ENCODE measurements around the gene PPP6R2. TPM values are rescaled to one million over a fixed set of nuclear protein-coding genes. Genes with fewer than 3 reads are reported as not detected.

Gene PPP6R2
- polyA plus RNA-seq, 6 donors from 2014 or later, result 11.9 to 28.1 (median 16.2) TPM

GRCh38 chr22:50481045-50481439, 137.9 kb downstream of the PPP6R2 start:
- DNase-seq (no peak), ATAC-seq (ENCODE audit: low read depth in 2 of 2) (no peak)
- peaks cover 0 to 31% (median 6%) of the 10 kb centered on the region in 3 donors for H3K27me3 Mint-ChIP-seq
- no peak overlapping the region for H3K27ac Mint-ChIP-seq
- H3K4me3 Mint-ChIP-seq, result peak overlapping the region; percentile 72 to 87 (median 78)
- H3K36me3 Mint-ChIP-seq, result no peaks in the 10 kb centered on the region
- H3K4me1 Mint-ChIP-seq, result peaks cover 11 to 23% (median 22%) of the 10 kb centered on the region in 3 donors
- no peaks in the 10 kb centered on the region for H3K9me3 Mint-ChIP-seq

DNA sequence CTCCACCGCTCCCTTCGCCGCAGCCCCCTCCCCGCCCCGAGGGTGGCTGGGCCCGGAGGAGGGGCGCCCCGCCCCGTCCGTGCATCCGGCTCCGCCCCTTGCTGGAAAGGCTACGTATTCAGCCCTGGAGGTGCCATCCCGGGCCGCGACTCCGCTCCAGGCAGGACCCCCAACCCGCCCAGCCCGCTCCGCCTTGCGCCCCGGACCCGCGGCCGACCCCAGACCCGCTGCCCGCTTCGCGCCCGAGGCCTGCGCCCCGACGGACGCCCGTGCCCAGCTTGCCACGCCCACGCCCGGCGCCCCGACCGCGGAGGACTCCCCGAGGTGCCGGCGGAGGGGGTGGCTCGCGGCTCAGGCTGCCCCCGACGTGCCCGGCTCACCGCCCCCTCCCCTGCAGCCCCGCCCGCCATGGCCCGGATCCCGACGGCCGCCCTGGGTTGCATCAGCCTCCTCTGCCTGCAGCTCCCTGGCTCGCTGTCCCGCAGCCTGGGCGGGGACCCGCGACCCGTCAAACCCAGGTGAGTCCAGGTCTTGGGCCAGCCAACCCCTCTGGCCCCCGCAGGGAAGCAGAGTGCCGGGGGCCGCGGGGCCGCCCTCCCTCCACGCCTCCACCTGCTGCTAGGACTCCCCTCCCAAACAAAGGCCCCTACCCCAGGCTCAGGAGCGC, 138.4 kb downstream of the PPP6R2 start, which contains the start of gene ADM2:
Gene ADM2, plus strand, starts transcription at position 104 of the 667 bp plus-strand sequence. Its CDS starts 305 bp downstream, at position 409.
- DNase-seq (peak; percentile 53), ATAC-seq (ENCODE audit: low read depth in 2 of 2) (peak; percentile 82 to 85)
- Mint-ChIP-seq H3K36me3 (no peaks in the 10 kb centered on the region), H3K27ac (peak within 1 kb of the TSS in 1 of 6 donors; percentile 87), H3K27me3 (peaks cover 0 to 32% (median 6%) of the 10 kb centered on the region in 3 donors), H3K9me3 (no peaks in the 10 kb centered on the region), H3K4me1 (peaks cover 11 to 22% (median 21%) of the 10 kb centered on the region in 3 donors), H3K4me3 (peak within 1 kb of the TSS; percentile 75 to 88 (median 82))

DNA sequence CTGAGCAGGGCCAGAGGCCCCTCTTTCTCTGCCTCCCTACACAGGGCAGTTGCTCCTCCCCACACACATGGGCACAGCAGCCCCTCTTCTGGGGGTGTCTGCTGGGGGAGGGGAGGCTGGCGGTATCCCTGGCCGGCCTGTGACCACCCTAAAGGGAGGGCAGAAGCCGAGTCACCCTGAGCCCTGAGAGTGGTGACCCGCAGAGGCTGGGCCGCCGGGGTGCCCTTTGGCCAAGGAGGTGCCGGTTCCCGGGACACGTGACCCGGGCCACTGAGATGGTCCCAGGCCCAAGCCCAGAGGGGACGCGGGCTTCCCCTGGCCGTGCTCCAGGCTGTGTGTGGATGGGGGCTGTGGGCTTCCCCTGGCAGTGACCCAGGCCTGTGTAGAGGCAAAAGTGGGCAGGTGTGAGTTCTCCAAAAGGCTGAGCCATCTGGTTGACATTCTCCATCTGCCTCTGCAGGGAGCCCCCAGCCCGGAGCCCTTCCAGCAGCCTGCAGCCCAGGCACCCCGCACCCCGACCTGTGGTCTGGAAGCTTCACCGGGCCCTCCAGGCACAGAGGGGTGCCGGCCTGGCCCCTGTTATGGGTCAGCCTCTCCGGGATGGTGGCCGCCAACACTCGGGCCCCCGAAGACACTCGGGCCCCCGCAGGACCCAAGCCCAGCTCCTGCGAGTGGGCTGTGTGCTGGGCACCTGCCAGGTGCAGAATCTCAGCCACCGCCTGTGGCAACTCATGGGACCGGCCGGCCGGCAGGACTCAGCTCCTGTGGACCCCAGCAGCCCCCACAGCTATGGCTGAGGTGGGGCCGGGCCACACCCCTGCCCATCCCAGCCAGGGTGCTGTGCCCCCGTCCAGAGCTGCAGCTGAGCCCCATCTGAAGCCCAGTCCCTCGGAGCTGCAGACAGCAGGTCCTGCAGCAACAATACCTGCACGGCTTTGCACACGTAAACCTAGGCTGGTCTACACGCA, 139.3 kb downstream of the PPP6R2 start:
- no peaks in the 10 kb centered on the region for H3K9me3 Mint-ChIP-seq
- H3K36me3 Mint-ChIP-seq, result no peaks in the 10 kb centered on the region
- no peak overlapping the region for H3K27ac Mint-ChIP-seq
- DNase-seq (no peak), ATAC-seq (ENCODE audit: low read depth in 2 of 2) (no peak)
- H3K4me3 Mint-ChIP-seq, result peak overlapping the region; percentile 38 to 88 (median 78)
- H3K4me1 Mint-ChIP-seq, result peaks cover 7 to 16% (median 15%) of the 10 kb centered on the region in 3 donors
- H3K27me3 Mint-ChIP-seq, result peaks cover 0 to 32% (median 6%) of the 10 kb centered on the region in 3 donors

GRCh38 chr22:50483106-50483505, 140.0 kb downstream of the PPP6R2 start:
- Mint-ChIP-seq H3K4me3 (peak overlapping the region in 3 of 8 donors; percentile 34 to 65 (median 48)), H3K4me1 (peaks cover 7 to 16% (median 15%) of the 10 kb centered on the region in 3 donors)
- no peak for DNase-seq

DNA sequence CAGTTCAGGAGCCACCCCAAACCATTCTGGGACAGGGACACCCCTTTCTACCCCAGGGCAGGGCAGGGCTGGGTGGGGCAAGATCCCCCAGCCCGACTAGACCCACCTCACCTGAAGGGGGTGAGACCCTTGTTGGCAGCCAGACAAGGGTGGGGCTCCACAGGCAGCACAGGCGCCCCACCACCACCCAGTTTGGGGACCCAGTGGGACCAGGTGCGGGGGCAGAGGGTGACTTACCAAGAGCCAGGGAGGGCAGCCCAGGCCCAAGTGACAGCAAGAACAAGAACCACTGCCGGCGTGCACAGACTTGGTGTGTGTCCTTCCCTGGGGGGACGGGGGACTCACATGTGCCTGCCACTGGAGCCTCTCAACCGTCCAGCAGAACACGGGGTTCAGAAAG, 140.4 kb downstream of the PPP6R2 start:
- Mint-ChIP-seq H3K4me1 (peaks cover 7 to 16% (median 15%) of the 10 kb centered on the region in 3 donors), H3K27ac (peak overlapping the region in 1 of 6 donors; percentile 33), H3K9me3 (no peaks in the 10 kb centered on the region), H3K4me3 (peak overlapping the region in 2 of 8 donors; percentile 18 to 65), H3K27me3 (peaks cover 0 to 32% (median 6%) of the 10 kb centered on the region in 3 donors), H3K36me3 (no peaks in the 10 kb centered on the region)
- DNase-seq, result no peak
- no peak for ATAC-seq (ENCODE audit: low read depth in 2 of 2)

More at GRCh38 chr22:50483106-50483505, 140.0 kb downstream of the PPP6R2 start:
- Mint-ChIP-seq H3K27me3 (peaks cover 0 to 32% (median 6%) of the 10 kb centered on the region in 3 donors), H3K36me3 (no peaks in the 10 kb centered on the region), H3K9me3 (no peaks in the 10 kb centered on the region), H3K27ac (no peak overlapping the region)
- no peak for ATAC-seq (ENCODE audit: low read depth in 2 of 2)

DNA sequence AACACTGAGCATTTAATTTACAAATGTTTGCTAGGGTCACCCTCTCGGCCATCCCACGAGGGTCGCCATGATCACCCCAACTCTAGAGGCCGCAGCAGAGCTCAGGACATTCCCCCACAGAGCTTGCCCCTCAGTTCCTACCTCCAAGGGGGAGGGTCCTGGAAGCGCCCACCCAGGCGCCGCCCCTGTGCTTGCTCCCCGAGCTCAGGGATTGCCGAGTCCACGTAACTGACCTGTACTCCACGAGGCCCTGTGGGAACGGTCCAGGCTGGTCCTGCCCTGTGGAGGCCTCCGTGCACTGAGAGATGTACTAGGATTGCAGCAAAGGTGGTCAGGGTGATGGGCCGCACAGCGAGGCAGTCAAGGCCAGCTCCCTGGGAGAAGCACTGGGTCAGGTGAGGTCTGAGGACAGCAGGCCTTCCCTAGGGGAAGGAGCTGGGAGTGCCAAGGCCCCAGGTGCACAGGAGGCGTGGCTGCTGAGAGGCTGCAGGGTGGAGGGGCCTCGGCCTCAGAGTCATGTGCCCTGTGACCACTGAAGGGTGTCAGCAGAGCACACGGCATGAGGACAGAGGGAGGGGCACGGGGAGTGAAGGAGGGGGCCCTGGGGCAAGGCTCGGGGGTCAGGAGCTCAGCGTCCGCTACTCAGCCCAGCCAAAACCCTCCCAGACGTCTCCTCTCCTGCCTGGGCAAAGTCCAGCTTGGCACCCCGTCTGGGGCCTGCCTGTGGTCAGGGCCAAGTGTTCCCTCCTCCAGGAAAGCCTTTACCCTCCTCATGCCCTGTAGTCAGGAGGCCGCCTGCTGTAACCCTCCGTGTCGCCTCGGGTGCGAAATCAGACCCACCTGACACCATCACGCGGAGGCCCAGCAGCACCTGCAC, 141.1 kb downstream of the PPP6R2 start:
- H3K36me3 Mint-ChIP-seq, result no peaks in the 10 kb centered on the region
- H3K27me3 Mint-ChIP-seq, result peaks cover 0 to 32% (median 6%) of the 10 kb centered on the region in 3 donors
- DNase-seq (no peak), ATAC-seq (ENCODE audit: low read depth in 2 of 2) (peak in 1 of 2 donors; percentile 15)
- peak overlapping the region in 3 of 8 donors; percentile 18 to 50 (median 40) for H3K4me3 Mint-ChIP-seq
- H3K4me1 Mint-ChIP-seq, result peaks cover 7 to 16% (median 15%) of the 10 kb centered on the region in 3 donors
- H3K9me3 Mint-ChIP-seq, result no peaks in the 10 kb centered on the region
- peak overlapping the region in 1 of 6 donors; percentile 33 for H3K27ac Mint-ChIP-seq

DNA sequence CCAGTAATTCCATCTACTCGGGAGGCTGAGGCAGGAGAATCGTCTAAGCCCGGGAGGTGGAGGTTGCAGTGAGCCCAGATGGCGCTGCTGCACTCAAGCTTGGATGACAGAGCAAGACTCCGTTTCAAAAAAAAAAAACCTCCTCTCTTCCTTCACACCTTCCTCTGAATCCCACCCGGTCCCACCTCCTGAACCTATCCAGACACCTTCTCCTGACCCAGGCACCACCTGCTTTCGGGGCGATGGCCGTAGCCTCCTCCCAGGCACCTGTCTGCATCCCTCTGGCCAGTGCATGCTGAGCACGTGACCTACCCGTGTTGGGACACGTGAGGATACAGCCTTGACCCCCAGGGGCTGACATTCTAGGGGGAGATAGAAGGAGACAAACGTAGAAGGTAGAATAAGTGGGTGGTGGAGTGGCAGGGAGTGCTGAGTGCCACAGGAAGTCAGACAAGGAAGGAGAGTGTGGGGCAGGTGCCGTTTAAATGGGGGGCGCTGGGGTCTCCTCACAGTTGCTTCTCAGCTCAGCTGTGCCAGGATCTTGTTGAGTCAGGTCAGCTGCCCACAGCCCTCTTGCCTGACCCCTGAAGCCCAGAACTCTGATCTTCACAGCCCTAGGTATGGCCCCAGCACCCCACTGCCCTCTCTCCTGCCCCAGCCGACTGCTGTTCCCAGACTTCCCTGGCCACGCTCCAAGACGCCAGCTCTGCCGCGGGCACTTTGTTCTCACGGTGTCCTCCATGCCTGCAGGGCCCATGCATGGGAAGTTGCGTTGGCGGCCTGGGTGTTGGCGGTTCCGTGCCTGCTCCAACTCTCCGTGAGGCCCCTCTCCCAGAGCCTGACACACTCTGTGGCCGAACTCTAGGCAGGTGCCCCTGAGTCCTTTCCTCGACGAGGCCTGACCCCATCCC, 142.3 kb downstream of the PPP6R2 start:
- peaks cover 0 to 22% (median 0%) of the 10 kb centered on the region in 3 donors for H3K27me3 Mint-ChIP-seq
- ATAC-seq (ENCODE audit: low read depth in 2 of 2) (no peak), DNase-seq (no peak)
- H3K36me3 Mint-ChIP-seq, result no peaks in the 10 kb centered on the region
- no peaks in the 10 kb centered on the region for H3K9me3 Mint-ChIP-seq
- peaks cover 4 to 9% (median 6%) of the 10 kb centered on the region in 3 donors for H3K4me1 Mint-ChIP-seq
- peak overlapping the region in 2 of 8 donors; percentile 1 to 76 for H3K4me3 Mint-ChIP-seq
- H3K27ac Mint-ChIP-seq, result peak overlapping the region in 3 of 6 donors; percentile 65 to 70 (median 69)

DNA sequence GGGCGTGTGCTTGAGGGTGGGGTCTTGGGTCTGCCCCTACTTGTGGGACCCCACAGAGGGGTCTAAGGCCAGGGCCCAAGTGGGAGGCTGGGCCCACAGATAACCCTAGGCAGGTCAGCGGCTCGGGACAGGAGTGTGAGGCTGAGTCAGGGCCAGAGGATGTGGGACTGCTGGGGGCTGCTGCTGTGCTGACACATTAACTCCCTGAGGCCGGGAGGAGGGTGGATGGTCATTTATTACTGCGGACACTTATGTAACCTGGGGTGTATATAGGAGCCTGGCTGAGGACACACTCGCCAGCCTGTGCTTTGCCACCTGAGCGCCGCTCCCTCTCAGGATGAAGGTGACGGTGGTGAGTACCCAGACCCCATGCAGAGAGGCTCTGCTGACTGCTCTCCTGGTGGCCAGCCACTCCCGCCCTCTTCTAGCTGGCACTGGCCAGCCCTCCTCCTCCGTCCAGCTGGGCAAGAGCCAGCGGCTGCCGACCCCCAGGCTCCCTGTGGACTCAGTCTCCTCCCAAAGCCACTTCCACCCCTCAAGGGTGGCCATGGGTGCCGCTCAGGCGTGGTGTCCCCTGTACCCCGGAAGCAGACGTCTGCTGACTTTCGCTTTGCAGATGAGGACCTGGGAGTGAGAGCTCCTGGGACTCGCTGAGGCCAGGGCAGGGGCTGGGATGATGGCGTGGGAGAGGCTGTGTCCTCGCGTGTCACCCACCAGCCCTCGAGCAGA, 143.6 kb downstream of the PPP6R2 start, which contains the start of gene MIOX:
Gene MIOX, plus strand, starts transcription at position 299 of the 729 bp plus-strand sequence. Its CDS starts 39 bp downstream, at position 338.
- no peak for ATAC-seq (ENCODE audit: low read depth in 2 of 2)
- peak within 1 kb of the TSS in 2 of 8 donors; percentile 22 to 42 for H3K4me3 Mint-ChIP-seq

GRCh38 chr22:50487290-50488005, 144.3 kb downstream of the PPP6R2 start:
- Mint-ChIP-seq H3K27ac (peak overlapping the region in 2 of 6 donors; percentile 2 to 24), H3K4me3 (no peak overlapping the region), H3K36me3 (no peaks in the 10 kb centered on the region), H3K27me3 (peaks cover 0 to 22% (median 5%) of the 10 kb centered on the region in 3 donors), H3K4me1 (peaks cover 11 to 17% (median 14%) of the 10 kb centered on the region in 3 donors), H3K9me3 (no peaks in the 10 kb centered on the region)
- ATAC-seq (ENCODE audit: low read depth in 2 of 2) (no peak), DNase-seq (no peak)

More for the DNA sequence above, 143.6 kb downstream of the PPP6R2 start, which contains the start of gene MIOX:
- H3K4me1 Mint-ChIP-seq, result peaks cover 11 to 17% (median 14%) of the 10 kb centered on the region in 3 donors
- DNase-seq, result no peak
- H3K36me3 Mint-ChIP-seq, result no peaks in the 10 kb centered on the region
- H3K9me3 Mint-ChIP-seq, result no peaks in the 10 kb centered on the region
- H3K27me3 Mint-ChIP-seq, result peaks cover 0 to 22% (median 5%) of the 10 kb centered on the region in 3 donors
- peak within 1 kb of the TSS in 4 of 6 donors; percentile 2 to 70 (median 44) for H3K27ac Mint-ChIP-seq

GRCh38 chr22:50488006-50488677, 145.0 kb downstream of the PPP6R2 start:
- H3K9me3 Mint-ChIP-seq, result no peaks in the 10 kb centered on the region

More at GRCh38 chr22:50488006-50488677, 145.0 kb downstream of the PPP6R2 start:
- Mint-ChIP-seq H3K4me3 (no peak overlapping the region), H3K27me3 (peaks cover 0 to 18% (median 5%) of the 10 kb centered on the region in 3 donors), H3K27ac (no peak overlapping the region), H3K36me3 (no peaks in the 10 kb centered on the region), H3K4me1 (peaks cover 11 to 17% (median 14%) of the 10 kb centered on the region in 3 donors)
- DNase-seq (no peak), ATAC-seq (ENCODE audit: low read depth in 2 of 2) (no peak)
